H9 (cell line): ENCODE results near the gene TSEN34. TPM values are rescaled to one million over a fixed set of nuclear protein-coding genes. Genes with fewer than 3 reads are reported as not detected.
"Not testable (repeated sequence)": the region's sequence is repeated elsewhere in the genome, so short reads cannot be mapped to it uniquely, and the experiment has no call there.

Experiments used
- DNase-seq: peaks from one replicate; pipeline ENCODE4 v3.0.0-alpha.2; 2017
- H2AFZ ChIP-seq: one replicate; pipeline ENCODE4 v1.6.1; 2013; ENCODE audit warnings: mild to moderate bottlenecking, low read length, control low read depth, moderate library complexity
- H2AK5ac ChIP-seq: 2 replicates; pipeline ENCODE4 v1.6.1; 2013; ENCODE audit warnings: low read length, control low read depth, mixed read lengths; ENCODE audit not compliant: insufficient read length
- H2BK120ac ChIP-seq: one replicate; pipeline ENCODE4 v1.6.1; 2013; ENCODE audit warnings: low read depth, mild to moderate bottlenecking, low read length, control low read depth, inconsistent platforms; ENCODE audit not compliant: poor library complexity, severe bottlenecking
- H2BK12ac ChIP-seq: 2 replicates; pipeline ENCODE4 v1.6.1; 2013; ENCODE audit warnings: low read length, control low read depth, mixed read lengths, low read depth; ENCODE audit not compliant: insufficient read length
- H2BK15ac ChIP-seq: 2 replicates; pipeline ENCODE4 v1.6.1; 2013; ENCODE audit warnings: low read depth, low read length, control low read depth
- H2BK20ac ChIP-seq: one replicate; pipeline ENCODE4 v1.6.1; 2013; ENCODE audit warnings: low read depth, mild to moderate bottlenecking, low read length, control low read depth, inconsistent platforms; ENCODE audit not compliant: poor library complexity, severe bottlenecking
- H2BK5ac ChIP-seq: 2 replicates; pipeline ENCODE4 v1.6.1; 2013; ENCODE audit warnings: low read length, control low read depth, mixed read lengths; ENCODE audit not compliant: insufficient read length
- H3K14ac ChIP-seq: 2 replicates; pipeline ENCODE4 v1.6.1; 2013; ENCODE audit warnings: low read length, control low read depth; ENCODE audit not compliant: insufficient read depth
- H3K18ac ChIP-seq: 2 replicates; pipeline ENCODE4 v1.6.1; 2013; ENCODE audit warnings: low read depth, mild to moderate bottlenecking, mixed read lengths, low read length, control low read depth; ENCODE audit not compliant: insufficient read length
- H3K23ac ChIP-seq: 2 replicates; pipeline ENCODE4 v1.6.1; 2013; ENCODE audit warnings: low read length, control low read depth, mixed read lengths, low read depth; ENCODE audit not compliant: insufficient read length
- H3K23me2 ChIP-seq: 2 replicates; pipeline ENCODE4 v1.6.1; 2013; ENCODE audit warnings: low read depth, mild to moderate bottlenecking, mixed read lengths, low read length, control low read depth; ENCODE audit not compliant: insufficient read length, poor library complexity, severe bottlenecking
- H3K27ac ChIP-seq: 2 replicates; pipeline ENCODE4 v1.5.1; 2013; ENCODE audit warnings: low read length, control low read depth, mixed read lengths, low read depth; ENCODE audit not compliant: insufficient read length
- H3K27me3 ChIP-seq: 2 replicates; pipeline ENCODE4 v1.6.1; 2013; ENCODE audit warnings: low read length, control low read depth, inconsistent platforms; ENCODE audit not compliant: insufficient read depth
- H3K4ac ChIP-seq: 2 replicates; pipeline ENCODE4 v1.6.1; 2013; ENCODE audit warnings: low read depth, mild to moderate bottlenecking, control low read depth, inconsistent platforms, low read length, moderate library complexity
- H3K4me1 ChIP-seq: 2 replicates; pipeline ENCODE4 v1.6.1; 2013; ENCODE audit warnings: low read length, control low read depth, inconsistent platforms; ENCODE audit not compliant: insufficient read depth
- H3K4me2 ChIP-seq: 2 replicates; pipeline ENCODE4 v1.6.1; 2013; ENCODE audit warnings: low read length, control low read depth, mixed read lengths; ENCODE audit not compliant: insufficient read length, insufficient read depth
- H3K56ac ChIP-seq: 2 replicates; pipeline ENCODE4 v1.6.1; 2013; ENCODE audit warnings: low read depth, mild to moderate bottlenecking, mixed read lengths, low read length, control low read depth; ENCODE audit not compliant: insufficient read length
- H3K79me1 ChIP-seq: 2 replicates; pipeline ENCODE4 v1.6.1; 2013; ENCODE audit warnings: low read depth, mild to moderate bottlenecking, moderate library complexity, low read length, control low read depth, inconsistent platforms; ENCODE audit not compliant: insufficient read depth, poor library complexity, severe bottlenecking
- H3K79me2 ChIP-seq: 2 replicates; pipeline ENCODE4 v1.6.1; 2013; ENCODE audit warnings: low read length, control low read depth, inconsistent platforms; ENCODE audit not compliant: insufficient read depth
- H3K9ac ChIP-seq: 2 replicates; pipeline ENCODE4 v1.6.1; 2013; ENCODE audit warnings: low read length, control low read depth, mixed read lengths; ENCODE audit not compliant: insufficient read length; ENCODE audit errors: extremely low read depth
- H3K9me3 ChIP-seq: one replicate; pipeline ENCODE4 v1.6.1; 2013; ENCODE audit warnings: low read depth, low read length, inconsistent platforms; ENCODE audit not compliant: control insufficient read depth
- H3T11ph ChIP-seq: one replicate; pipeline ENCODE4 v1.6.1; 2013; ENCODE audit warnings: mild to moderate bottlenecking, low read length, control low read depth, inconsistent platforms
- H4K20me1 ChIP-seq: one replicate; pipeline ENCODE4 v1.6.1; 2013; ENCODE audit not compliant: control insufficient read depth, insufficient read length, insufficient read depth
- H4K5ac ChIP-seq: 2 replicates; pipeline ENCODE4 v1.6.1; 2013; ENCODE audit warnings: low read depth, mild to moderate bottlenecking, mixed read lengths, low read length, control low read depth; ENCODE audit not compliant: insufficient read length
- H4K8ac ChIP-seq: replicated peaks from 2 replicates; pipeline ENCODE4 v1.6.1; 2013; ENCODE audit warnings: low read length, control low read depth, mixed read lengths, low read depth; ENCODE audit not compliant: insufficient read length
- H4K91ac ChIP-seq: 2 replicates; pipeline ENCODE4 v1.6.1; 2013; ENCODE audit warnings: low read depth, mild to moderate bottlenecking, moderate library complexity, mixed read lengths, low read length, control low read depth; ENCODE audit not compliant: insufficient read length
- H3K27ac Mint-ChIP-seq, 3 experiments: 2 replicates in 2 of 3; 3 replicates in 1 of 3; pipeline ENCODE4 v1.8.0; 2020 to 2021; ENCODE audit warnings: mixed read lengths in 3 of 3, mild to moderate bottlenecking in 1 of 3, moderate library complexity in 1 of 3
- H3K27me3 Mint-ChIP-seq: 2 replicates; pipeline ENCODE4 v1.8.0; 2021; ENCODE audit warnings: low read depth, mild to moderate bottlenecking, moderate library complexity, mixed read lengths
- H3K36me3 Mint-ChIP-seq, 3 experiments: 2 replicates in 2 of 3; 3 replicates in 1 of 3; pipeline ENCODE4 v1.8.0; 2020 to 2021; ENCODE audit warnings: low read depth in 3 of 3, mixed read lengths in 3 of 3; ENCODE audit not compliant: insufficient read depth in 1 of 3
- H3K4me1 Mint-ChIP-seq, 2 experiments: 2 replicates each; pipeline ENCODE4 v1.8.0; 2020; ENCODE audit warnings: mixed read lengths in 2 of 2
- H3K4me3 Mint-ChIP-seq, 2 experiments: 2 replicates in 1 of 2; 3 replicates in 1 of 2; pipeline ENCODE4 v1.8.0; 2020 to 2021; ENCODE audit warnings: mild to moderate bottlenecking in 2 of 2, mixed read lengths in 2 of 2, moderate library complexity in 1 of 2
- H3K9me3 Mint-ChIP-seq, 2 experiments: 2 replicates in 1 of 2; 3 replicates in 1 of 2; pipeline ENCODE4 v1.8.0; 2020; ENCODE audit warnings: mild to moderate bottlenecking in 2 of 2, mixed read lengths in 2 of 2, moderate library complexity in 1 of 2
- WGBS: extraction: QIAGEN DNeasy Blood & Tissue Kit; methylation state at CpG from one replicate; pipeline ENCODE4 v1.1.7; 2013; ENCODE audit warnings: missing lambda C conversion rate, low lambda C conversion rate, mixed read lengths; ENCODE audit not compliant: insufficient read length; ENCODE audit errors: extremely low coverage; 5-methylcytosine and 5-hydroxymethylcytosine counted together
- total RNA-seq: library from RNA; stranded (reverse); gene quantifications from 2 replicates; pipeline ENCODE4 v1.2.1, GENCODE V29; 2021

Gene TSEN34
- total RNA-seq, 1 experiment from 2014 or later, result 28.3 TPM

DNA sequence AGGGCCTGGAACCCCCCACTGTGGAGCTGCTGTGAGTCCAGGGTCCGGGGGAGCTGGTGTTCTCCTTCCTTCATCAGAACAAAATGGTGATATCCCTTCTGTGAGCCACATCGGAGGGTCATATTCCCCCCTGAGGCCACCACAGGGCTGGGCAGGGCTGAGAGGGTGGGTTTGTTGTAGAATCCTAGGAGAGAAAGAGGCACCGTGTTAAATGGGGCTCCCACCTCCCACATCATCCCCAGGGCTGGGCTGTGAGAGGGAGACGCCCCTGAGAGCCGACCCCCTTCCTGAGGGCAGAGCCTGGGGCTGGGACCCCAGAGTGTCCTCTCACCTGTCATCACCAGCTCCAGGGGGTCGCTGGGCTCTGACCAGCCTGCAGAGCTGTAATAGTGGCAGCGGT, 30.8 kb downstream of the TSEN34 start:
- not testable (repeated sequence) for H3K9ac ChIP-seq, H2AK5ac ChIP-seq, H2BK15ac ChIP-seq, H3K9me3 Mint-ChIP-seq, H3K36me3 Mint-ChIP-seq, H2BK12ac ChIP-seq, H3K79me1 ChIP-seq, H3K4me2 ChIP-seq, H3K4ac ChIP-seq, H3K23me2 ChIP-seq, H3K79me2 ChIP-seq, DNase-seq, H3K9me3 ChIP-seq, H3K14ac ChIP-seq, H3K27ac ChIP-seq, H3K18ac ChIP-seq, H4K8ac ChIP-seq, H2BK20ac ChIP-seq, H4K20me1 ChIP-seq, H3K27ac Mint-ChIP-seq, H3T11ph ChIP-seq, H3K23ac ChIP-seq, H4K91ac ChIP-seq, H4K5ac ChIP-seq, H2AFZ ChIP-seq, H3K27me3 ChIP-seq, H3K4me1 ChIP-seq, H3K4me3 Mint-ChIP-seq, H2BK5ac ChIP-seq, H3K56ac ChIP-seq, H2BK120ac ChIP-seq
- H3K27me3 Mint-ChIP-seq, result peaks cover 26% of the 10 kb centered on the region
- no CpG with 5 or more reads among the region's 7 CpGs for WGBS
- peaks cover 8 to 13% of the 10 kb centered on the region in 2 experiments for H3K4me1 Mint-ChIP-seq

DNA sequence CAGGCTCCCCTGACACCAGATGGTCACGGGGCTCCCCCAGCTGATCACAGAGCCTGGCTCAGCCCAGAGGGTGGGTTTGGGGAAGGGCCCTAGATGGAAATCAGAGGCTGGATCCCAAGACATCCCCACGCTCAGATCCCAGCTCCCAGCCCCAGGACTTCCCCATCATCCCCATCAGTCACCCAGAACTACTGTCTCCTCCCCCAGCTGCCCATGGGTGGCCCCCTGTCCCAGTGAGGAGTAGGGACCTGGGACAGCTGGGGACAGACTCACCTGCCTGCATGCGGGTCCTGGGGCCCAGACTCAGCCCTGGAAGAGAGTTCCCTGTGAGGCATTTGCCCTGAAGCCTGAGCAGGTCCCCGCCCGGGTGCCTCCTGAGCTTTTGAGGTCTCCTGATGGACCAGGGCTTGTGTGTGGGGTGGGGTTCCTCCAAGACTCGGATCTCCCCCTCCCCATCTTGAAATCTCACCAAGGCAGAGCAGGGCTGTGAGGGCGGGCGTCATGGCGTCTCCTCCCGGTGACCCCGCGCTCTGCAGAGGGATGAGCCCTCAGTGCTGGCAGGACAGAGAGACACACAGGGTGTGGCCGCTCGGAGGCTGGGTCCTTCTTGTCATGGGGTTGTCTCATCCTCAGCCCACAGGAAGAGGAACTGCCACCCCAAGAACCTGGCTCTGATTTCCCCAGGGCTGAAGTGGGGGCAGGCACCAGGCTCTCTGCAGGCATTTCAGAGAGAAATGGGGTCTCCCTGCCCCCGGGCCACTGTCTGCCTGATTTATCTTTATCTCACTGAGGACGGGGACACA, 31.6 kb downstream of the TSEN34 start, which contains the start of gene LILRB3:
LILRB3 (minus strand) TSS at position 534 of the 803 bp plus-strand sequence; CDS start at position 503, 31 bp downstream.
- not testable (repeated sequence) for H4K20me1 ChIP-seq, H3K9me3 Mint-ChIP-seq, H2BK120ac ChIP-seq, H3K9ac ChIP-seq, H2AFZ ChIP-seq, H3K23ac ChIP-seq, H3K27me3 ChIP-seq, DNase-seq, H3K79me1 ChIP-seq, H2BK20ac ChIP-seq, H2BK12ac ChIP-seq, H3K36me3 Mint-ChIP-seq, H4K8ac ChIP-seq, H4K91ac ChIP-seq, H3K4me1 ChIP-seq, H3K4ac ChIP-seq, H3K14ac ChIP-seq, H3K4me1 Mint-ChIP-seq, H3K23me2 ChIP-seq, H2BK5ac ChIP-seq, H3K79me2 ChIP-seq, H2AK5ac ChIP-seq, H3K27ac ChIP-seq, H3T11ph ChIP-seq, H4K5ac ChIP-seq, H3K4me3 Mint-ChIP-seq, H3K18ac ChIP-seq, H3K4me2 ChIP-seq, H3K56ac ChIP-seq, H3K9me3 ChIP-seq, H2BK15ac ChIP-seq
- Mint-ChIP-seq H3K27me3 (peaks cover 29% of the 10 kb centered on the region), H3K27ac (peak within 1 kb of the TSS in 1 of 3 experiments; percentile 87; a peak in 1 of 7 replicates)
- WGBS, result no CpG with 5 or more reads among the region's 16 CpGs
